HG02973 (cell line): ENCODE measurements around the gene HAT1.
"Not testable (repeated sequence)": the region's sequence is repeated elsewhere in the genome, so short reads cannot be mapped to it uniquely, and the experiment has no call there.

Source experiments
- ATAC-seq: cut with Tn5 transposase; IDR thresholded peaks from one replicate; pipeline ENCODE4 v1.9.1; 2021; ENCODE audit warnings: moderate library complexity; ENCODE audit not compliant: unreplicated experiment

Gene HAT1, protein sequence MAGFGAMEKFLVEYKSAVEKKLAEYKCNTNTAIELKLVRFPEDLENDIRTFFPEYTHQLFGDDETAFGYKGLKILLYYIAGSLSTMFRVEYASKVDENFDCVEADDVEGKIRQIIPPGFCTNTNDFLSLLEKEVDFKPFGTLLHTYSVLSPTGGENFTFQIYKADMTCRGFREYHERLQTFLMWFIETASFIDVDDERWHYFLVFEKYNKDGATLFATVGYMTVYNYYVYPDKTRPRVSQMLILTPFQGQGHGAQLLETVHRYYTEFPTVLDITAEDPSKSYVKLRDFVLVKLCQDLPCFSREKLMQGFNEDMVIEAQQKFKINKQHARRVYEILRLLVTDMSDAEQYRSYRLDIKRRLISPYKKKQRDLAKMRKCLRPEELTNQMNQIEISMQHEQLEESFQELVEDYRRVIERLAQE

DNA sequence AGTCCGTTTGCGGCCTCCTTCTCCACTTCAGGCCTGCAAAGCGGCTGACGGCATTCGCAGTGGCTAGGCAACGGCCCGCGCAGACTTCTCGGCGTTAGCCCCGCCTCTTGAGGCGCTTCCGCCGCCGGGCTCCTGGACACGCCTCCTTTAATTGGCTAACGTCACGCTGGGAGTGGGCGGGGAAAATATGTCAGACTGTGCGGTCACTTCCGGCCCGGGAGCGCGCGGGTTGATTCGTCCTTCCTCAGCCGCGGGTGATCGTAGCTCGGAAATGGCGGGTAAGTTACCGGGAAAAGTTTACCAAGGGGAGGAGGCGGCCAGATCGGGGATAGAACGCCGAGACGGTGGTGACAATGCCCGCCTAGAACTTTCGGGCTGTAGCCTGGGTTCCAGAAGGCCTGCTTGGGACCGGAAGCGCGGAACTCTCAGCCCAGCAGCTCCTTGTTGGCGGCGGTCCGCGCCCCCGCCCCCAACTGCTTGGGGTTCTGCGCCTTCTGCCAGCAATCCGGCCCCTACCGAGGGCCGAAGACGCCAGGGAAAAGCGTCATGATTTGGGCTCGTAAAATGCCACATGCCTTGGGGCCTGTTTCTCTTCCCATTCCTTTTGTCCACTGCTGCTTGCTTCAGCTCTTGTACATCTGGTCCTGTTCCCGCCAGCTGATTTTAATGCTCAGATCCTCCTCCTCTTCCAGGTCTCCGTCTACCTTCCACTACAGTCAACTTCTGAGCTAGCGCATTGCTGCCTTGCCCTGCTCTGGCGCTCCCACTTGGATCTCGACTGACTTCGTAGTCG lies at the start of gene HAT1:
TSS of gene HAT1 (plus strand) at position 232 of the 793 bp plus-strand sequence. CDS start at position 272, 40 bp downstream.
- peak; percentile 91 for ATAC-seq

DNA sequence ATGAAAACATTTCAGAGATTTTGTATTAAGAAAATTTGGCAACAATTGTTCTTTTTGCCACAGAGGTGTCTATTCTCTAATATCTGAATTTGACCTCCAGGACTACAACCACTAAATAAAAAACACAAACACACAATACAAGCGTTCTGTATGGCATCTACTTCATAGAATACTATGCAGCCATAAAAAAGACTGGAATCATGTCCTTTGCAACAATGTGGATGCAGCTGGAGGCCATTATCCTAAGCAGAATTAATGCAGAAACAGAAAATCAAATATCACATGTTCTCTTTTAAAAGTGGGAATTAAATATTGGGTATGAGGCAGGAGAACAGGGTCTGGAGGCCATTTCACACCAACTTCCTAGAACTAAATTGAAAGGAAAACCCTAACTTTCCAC lies 47.7 kb upstream of the HAT1 start:
- ATAC-seq: no peak

DNA sequence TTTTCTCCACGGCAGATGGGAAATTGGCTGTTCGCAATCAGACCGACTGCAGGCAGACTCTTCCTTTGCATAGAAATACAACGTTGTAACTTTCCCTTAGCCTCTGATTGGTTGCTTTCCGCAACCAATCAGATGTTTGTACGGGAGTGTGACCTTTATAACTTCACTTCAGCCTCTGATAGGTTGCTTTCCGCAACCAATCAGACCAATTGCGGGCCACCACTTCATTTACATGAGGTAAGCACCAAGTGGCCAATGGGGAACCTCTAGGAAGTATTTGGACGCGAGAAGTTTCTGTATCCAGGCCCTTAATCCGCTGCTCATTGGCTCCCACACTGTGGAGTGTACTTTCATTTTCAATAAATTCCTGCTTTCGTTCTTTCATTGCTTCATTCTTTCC lies 47.3 kb upstream of the HAT1 start:
- ATAC-seq: no peak

- ATAC-seq: no peak
Measured at GRCh38 chr2:171878481-171878993, 43.7 kb upstream of the HAT1 start.

- ATAC-seq: no peak
Measured at GRCh38 chr2:171879865-171880264, 42.4 kb upstream of the HAT1 start.

- no peak for ATAC-seq
Measured at GRCh38 chr2:171880774-171881173, 41.5 kb upstream of the HAT1 start.

DNA sequence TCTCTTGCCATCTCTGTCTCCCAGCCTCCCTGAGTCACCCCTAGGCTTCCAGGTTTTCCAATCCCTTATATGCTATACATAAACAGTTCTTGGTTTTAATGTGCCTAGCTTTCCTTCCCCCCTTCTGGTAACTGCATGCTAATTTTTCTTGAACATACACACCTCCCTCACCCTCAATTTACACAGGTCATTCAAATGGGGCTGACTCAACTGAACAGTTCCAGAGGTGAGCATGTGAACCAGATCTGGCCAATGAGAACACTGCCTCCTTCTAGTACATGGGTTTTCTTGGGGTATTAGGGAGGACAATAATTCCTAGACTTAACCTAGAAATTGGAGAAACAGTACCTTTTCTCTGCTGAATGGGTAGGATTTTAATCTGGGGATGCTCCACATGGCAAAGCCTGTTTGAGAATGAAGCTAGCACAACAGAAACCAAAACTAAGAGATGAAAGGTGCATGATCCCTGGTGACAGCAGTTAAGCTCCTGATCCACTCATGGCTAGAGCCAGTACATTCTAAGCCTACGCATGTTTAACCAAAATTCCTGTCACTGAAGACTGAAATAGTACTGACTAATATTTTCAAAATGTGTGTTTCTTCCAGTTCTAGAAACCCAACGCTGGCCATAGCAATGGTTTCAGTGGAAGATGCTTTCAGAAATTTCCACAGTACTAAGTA lies 40.0 kb upstream of the HAT1 start:
- ATAC-seq: peak; percentile 52

DNA sequence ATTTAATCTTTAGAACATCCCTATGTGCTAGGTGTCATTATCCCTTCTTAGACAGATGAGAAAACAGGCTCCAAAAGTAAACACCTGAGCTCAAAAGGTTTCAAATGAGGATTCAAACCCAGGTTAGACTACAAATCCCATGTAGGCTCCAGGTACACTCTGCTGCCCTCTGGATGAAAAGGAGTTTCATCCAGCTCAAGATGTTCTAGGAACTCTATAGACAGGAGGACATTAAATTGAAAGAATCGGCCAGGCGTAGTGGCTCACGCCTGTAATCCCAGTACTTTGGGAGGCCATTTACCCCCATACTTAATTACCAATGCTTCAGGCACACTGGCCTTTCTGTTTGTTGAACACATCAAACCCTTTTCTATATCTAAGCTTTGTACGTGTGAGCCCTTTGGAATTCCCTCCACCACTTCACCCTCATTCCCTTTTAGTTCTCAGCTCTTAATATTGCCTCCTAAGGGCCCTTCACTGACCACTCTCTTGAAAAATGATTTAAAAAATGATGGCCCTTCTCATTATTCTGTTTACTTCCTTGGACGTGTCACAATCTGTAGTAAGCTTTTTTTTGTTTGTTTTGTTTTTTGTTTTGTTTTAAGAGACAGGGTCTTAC lies 38.9 kb upstream of the HAT1 start:
- ATAC-seq: no peak

GRCh38 chr2:171889333-171889732 lies 32.9 kb upstream of the HAT1 start:
- ATAC-seq: no peak

GRCh38 chr2:171889808-171890207 lies 32.5 kb upstream of the HAT1 start:
- no peak for ATAC-seq

DNA sequence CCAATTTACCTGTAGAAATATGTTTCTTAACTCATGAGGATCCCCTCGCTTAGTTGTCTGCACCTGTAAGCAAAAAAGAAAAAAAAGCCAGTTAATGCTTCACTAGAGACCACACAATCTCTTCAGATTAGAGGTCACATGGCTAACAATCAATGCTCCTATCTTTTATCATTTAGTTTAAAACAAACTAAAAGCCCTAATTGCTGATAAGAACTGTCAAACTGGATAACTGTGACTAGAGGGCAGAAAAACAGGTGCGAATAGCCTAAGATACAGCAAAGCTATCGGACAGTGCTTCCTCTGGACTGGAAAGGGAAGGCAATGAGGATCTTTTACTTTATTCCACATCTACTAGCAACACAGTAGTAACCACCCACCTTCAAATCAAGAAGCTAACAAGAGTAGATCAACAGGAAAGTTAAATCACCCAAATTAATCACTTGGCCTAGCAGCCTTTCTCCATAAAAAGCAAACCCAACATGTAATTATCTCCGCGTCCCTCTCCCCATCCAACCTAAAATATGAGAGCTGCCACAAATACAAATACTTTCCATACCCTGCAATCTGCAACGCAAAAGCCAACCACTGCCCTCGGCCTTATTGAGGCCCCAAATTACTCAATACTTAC lies 29.0 kb upstream of the HAT1 start:
- ATAC-seq: no peak

- ATAC-seq: peak; percentile 90
Measured at GRCh38 chr2:171893824-171894611, 28.2 kb upstream of the HAT1 start, which contains the start of gene SLC25A12. TSS of gene SLC25A12 (minus strand) at chr2:171894244. CDS start at chr2:171894214, 30 bp downstream.

DNA sequence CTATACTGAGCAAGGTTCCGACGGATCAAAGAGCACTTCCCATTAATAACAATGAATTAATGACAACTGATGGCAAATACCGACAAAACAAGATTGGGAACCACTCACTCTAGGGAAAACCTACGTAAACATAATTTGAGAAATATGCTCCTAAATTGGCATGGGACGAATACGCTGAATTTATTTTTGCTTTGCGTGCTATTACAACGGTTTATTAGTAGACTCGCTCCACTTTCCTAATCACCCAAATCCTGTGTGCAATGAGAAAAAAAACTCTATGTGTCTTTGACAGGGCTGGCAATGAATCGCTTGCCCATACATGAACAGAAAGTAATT lies 27.7 kb upstream of the HAT1 start:
- ATAC-seq: no peak

GRCh38 chr2:171895786-171896185 lies 26.5 kb upstream of the HAT1 start:
- no peak for ATAC-seq

- not testable (repeated sequence) for ATAC-seq
Measured at GRCh38 chr2:171899623-171900282, 22.5 kb upstream of the HAT1 start.

DNA sequence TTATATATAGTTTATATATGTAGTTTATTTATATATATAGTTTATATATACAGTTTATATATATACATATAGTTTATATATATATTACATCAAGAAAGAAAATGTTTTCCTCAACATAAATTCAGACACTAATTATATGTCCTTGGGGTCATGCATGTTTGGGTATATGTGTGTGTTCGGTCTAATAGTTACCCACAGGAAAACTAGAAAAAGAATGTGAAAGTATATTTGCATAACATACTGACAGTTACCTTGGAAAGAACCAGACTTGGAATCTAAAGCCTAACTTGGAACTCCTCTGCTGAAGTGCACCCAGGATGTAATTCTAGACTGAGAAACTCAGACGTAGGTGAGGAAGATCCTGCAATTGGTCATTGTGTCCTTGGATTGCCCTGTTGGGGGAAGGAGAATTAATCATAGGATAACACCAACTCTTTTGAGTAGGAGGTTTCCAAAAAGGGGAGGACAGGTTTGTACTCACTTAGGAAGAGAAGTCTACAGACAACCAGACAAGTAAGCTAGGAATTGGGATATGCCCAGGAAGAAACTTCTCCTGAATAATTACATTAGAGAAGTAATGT lies 19.3 kb upstream of the HAT1 start:
- ATAC-seq: no peak

- ATAC-seq: no peak
Measured at GRCh38 chr2:171908235-171908634, 14.0 kb upstream of the HAT1 start.

- ATAC-seq: no peak
Measured at GRCh38 chr2:171909266-171909665, 13.0 kb upstream of the HAT1 start.

DNA sequence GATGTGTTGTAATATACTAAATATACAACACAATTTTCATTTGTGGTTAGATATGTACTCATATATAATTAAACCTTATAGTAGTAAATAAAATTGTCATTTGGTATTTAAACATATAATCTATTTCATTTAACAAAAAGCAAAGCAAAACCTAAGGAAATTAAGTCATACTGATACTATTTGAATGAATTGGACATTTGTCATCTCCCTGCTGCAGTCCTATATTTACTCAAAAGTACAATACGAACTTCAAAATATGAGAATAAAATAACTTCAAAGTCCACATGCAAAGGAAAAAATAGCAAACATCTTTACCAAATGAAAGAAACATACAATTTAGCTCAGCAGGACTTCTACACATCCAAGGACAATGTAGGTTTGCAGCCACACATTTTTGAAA lies 11.8 kb upstream of the HAT1 start:
- no peak for ATAC-seq
